PC-3 (cell line): ENCODE data around the gene SMG6.

Experiments
- EZH2phosphoT487 ChIP-seq: fragments of 300-600 bp; sonication (generic); IDR thresholded peaks from 2 replicates; pipeline ENCODE4 v1.6.1; 2018; ENCODE audit warnings: mild to moderate bottlenecking, antibody characterized with exemption, low read length, borderline replicate concordance
- TF ChIP-seq, protein P1 (sequence below): fragments of 300-600 bp; sonication (generic); conservative IDR thresholded peaks from 2 replicates; pipeline ENCODE4 v1.5.1; 2017; ENCODE audit warnings: antibody characterized with exemption, low read depth, mild to moderate bottlenecking, low read length

DNA sequence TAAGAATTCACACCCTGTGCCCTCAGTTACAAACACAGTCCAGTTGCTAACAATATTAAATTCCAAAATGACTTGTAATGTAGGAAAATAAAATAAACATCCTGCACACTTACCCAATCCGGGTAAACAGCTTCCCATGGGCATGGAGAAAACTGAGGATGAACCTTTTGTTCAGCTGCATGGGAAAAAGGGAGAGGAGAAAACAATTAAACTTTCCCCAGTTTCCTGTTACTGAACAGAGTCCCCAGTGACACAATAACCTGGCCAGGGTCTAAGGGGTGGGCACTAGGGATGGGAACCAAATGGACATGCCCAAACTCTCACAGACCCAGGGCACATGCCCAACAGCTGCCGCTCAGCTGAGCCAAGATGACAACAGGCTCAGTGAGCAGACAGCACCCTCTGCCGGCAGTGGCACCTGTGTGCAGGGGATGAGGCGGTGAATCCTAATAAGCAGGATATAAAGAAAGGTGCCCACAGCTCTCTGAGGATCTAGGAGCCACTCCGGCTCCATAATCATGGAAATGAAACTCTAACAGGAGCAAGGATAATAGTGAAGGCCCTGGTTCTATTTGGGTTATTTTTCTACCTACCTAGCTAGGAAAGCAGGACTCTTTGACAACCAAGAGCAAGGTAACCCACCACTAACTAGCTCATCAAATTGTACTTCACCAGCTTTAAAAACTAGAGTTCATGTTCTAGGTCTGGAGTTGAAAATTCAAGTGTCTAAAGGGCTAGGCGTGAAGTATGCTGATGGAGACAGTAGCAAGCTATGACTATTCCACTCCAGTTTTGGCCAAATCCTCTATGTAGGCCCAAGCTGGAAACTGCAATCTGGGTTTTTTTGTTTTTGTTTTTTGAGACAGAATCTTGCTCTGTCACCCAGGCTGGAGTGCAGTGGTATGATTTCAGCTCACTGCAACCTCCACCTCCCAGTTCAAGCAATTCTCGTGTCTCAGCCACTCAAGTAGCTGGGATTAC lies 58.8 kb downstream of the SMG6 start:
- TF ChIP-seq, protein P1, sequence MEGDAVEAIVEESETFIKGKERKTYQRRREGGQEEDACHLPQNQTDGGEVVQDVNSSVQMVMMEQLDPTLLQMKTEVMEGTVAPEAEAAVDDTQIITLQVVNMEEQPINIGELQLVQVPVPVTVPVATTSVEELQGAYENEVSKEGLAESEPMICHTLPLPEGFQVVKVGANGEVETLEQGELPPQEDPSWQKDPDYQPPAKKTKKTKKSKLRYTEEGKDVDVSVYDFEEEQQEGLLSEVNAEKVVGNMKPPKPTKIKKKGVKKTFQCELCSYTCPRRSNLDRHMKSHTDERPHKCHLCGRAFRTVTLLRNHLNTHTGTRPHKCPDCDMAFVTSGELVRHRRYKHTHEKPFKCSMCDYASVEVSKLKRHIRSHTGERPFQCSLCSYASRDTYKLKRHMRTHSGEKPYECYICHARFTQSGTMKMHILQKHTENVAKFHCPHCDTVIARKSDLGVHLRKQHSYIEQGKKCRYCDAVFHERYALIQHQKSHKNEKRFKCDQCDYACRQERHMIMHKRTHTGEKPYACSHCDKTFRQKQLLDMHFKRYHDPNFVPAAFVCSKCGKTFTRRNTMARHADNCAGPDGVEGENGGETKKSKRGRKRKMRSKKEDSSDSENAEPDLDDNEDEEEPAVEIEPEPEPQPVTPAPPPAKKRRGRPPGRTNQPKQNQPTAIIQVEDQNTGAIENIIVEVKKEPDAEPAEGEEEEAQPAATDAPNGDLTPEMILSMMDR: peak; percentile 91
- TF ChIP-seq EZH2phosphoT487: no peak
